ENCODE data around the gene PDCD6IP.
"Not testable (repeated sequence)": the region's sequence is repeated elsewhere in the genome, so short reads cannot be mapped to it uniquely, and the experiment has no call there.

The PDCD6IP gene

DNA sequence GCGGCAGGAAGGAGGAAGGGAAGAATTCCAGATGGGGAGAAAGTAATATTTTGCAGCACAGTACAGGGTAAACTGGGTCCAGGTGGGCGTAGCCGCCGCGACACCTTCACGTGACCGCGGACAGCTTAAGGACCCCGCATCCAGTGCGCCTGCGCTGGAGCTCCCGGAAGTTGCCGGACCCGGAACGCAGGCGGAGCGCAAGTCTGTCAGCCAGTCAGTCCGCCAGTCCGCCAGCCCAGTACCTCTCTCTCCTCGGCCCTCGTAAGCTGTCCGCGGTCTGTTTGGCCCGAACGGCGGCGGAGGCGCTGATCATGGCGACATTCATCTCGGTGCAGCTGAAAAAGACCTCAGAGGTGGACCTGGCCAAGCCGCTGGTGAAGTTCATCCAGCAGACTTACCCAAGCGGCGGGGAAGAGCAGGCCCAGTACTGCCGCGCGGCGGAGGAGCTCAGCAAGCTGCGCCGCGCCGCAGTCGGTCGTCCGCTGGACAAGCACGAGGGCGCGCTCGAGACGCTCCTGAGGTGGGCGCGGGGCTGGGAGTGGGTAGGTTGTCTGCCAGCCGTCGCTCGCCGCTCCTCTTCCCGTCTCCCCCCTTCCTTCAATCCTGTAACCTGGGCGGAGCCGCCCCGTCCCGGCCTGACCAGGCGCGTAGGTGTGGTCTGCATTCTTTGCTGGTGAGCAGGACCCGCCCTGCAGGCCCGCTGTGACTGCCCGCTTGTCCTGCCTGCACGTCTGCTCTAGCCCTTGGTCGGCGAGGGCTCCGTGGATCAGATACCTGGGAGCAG lies at the start of gene PDCD6IP:
TSS of gene PDCD6IP (plus strand) at position 213 of the 784 bp plus-strand sequence. CDS start at position 312, 99 bp downstream.
- ChIA-PET CTCF (interaction anchor here (0.7 to 6.2 kb wide), 7 partner anchors 10 to 162 kb away, joined by 3 to 53 read pairs (median 3); no protein-coding TSS in a partner anchor), POLR2A (interaction anchor here (0.6 to 1.3 kb wide), 8 partner anchors 8 to 689 kb away, joined by 3 to 5 read pairs (median 4); no protein-coding TSS in a partner anchor)
- TF ChIP-seq, protein P1, sequence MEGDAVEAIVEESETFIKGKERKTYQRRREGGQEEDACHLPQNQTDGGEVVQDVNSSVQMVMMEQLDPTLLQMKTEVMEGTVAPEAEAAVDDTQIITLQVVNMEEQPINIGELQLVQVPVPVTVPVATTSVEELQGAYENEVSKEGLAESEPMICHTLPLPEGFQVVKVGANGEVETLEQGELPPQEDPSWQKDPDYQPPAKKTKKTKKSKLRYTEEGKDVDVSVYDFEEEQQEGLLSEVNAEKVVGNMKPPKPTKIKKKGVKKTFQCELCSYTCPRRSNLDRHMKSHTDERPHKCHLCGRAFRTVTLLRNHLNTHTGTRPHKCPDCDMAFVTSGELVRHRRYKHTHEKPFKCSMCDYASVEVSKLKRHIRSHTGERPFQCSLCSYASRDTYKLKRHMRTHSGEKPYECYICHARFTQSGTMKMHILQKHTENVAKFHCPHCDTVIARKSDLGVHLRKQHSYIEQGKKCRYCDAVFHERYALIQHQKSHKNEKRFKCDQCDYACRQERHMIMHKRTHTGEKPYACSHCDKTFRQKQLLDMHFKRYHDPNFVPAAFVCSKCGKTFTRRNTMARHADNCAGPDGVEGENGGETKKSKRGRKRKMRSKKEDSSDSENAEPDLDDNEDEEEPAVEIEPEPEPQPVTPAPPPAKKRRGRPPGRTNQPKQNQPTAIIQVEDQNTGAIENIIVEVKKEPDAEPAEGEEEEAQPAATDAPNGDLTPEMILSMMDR (IDR thresholded peaks at IDR 0.05; ENCODE audit: insufficient read depth, low read length, missing control alignments) = peak; percentile 18
- peak; percentile 60 for DNase-seq (ENCODE audit: low read depth, low spot score)
- H3K4me3 ChIP-seq (ENCODE audit: low read depth, low read length) = peak within 1 kb of the TSS; percentile 93

DNA sequence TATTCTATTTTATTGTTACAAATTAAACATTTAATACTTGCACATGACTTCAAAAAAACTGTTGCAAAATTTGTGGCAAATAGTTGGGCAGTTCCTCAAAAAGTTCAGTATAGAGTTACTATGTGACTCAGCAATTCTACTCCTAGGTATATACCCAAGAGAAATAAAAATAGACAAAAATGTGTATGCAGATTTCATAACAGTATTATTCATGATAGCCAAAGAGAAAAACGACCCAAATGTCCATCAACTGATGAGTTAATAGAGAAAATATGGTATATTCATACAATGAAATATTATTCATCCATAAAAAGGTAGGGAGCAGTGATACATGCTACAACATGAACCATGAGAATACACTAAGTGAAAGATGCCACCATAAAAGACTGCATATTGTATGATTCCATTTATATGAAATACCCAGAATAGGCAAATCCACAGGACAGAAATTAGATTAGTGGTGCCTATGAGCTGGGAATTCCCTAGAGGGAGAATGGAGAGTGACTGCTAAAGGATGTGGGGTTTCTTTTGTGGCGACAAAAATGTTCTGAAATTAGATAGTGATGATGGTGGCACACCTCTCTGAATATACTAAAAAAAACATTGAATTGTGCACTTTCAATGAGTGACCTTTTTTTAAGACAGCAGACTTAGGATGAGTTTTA lies 48.8 kb upstream of the PDCD6IP start:
- POLR2A ChIA-PET = no interaction called here
- TF ChIP-seq, protein P1 (IDR thresholded peaks at IDR 0.05; ENCODE audit: insufficient read depth, low read length, missing control alignments) = no peak
- CTCF ChIA-PET = interaction anchor here (4.2 kb wide), 1 partner anchor 26 kb away, joined by 22 read pairs; no protein-coding TSS in a partner anchor
- no peak for DNase-seq (ENCODE audit: low read depth, low spot score)
- H3K4me3 ChIP-seq (ENCODE audit: low read depth, low read length) = no peak overlapping the region

- no peak overlapping the region for H3K4me3 ChIP-seq (ENCODE audit: low read depth, low read length)
- TF ChIP-seq, protein P1 (IDR thresholded peaks at IDR 0.05; ENCODE audit: insufficient read depth, low read length, missing control alignments) = no peak
- POLR2A ChIA-PET = no interaction called here
- CTCF ChIA-PET = no interaction called here
- no peak for DNase-seq (ENCODE audit: low read depth, low spot score)
These were observed 48.2 kb upstream of the PDCD6IP start for GRCh38 chr3:33750211-33750548.

GRCh38 chr3:33751336-33751735 lies 47.1 kb upstream of the PDCD6IP start:
- TF ChIP-seq, protein P1 (IDR thresholded peaks at IDR 0.05; ENCODE audit: insufficient read depth, low read length, missing control alignments) = no peak
- ChIA-PET CTCF (interaction anchor here (1.3 to 1.5 kb wide), 3 partner anchors 25 to 36 kb away, joined by 4 read pairs; no protein-coding TSS in a partner anchor), POLR2A (no interaction called here)
- H3K4me3 ChIP-seq (ENCODE audit: low read depth, low read length) = no peak overlapping the region
- no peak for DNase-seq (ENCODE audit: low read depth, low spot score)

DNA sequence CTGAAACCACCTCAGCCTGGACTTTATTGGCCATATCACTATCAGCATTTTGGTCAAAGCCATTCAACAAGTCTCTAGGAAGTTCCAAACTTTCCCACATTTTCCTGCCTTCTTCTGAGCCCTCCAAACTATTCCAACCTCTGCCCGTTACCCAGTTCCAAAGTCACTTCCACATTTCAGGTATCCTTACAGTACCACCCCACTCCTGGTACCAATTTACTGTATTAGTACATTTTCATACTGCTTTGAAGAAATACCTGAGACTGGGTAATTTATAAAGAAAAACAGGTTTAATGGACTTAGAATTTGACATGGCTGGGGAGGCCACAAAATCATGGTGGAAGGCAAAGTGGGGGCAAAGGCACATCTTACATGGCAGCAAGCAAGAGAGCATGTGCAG lies 44.0 kb upstream of the PDCD6IP start:
- H3K4me3 ChIP-seq (ENCODE audit: low read depth, low read length); POLR2A ChIA-PET; CTCF ChIA-PET; DNase-seq (ENCODE audit: low read depth, low spot score): not testable (repeated sequence)

DNA sequence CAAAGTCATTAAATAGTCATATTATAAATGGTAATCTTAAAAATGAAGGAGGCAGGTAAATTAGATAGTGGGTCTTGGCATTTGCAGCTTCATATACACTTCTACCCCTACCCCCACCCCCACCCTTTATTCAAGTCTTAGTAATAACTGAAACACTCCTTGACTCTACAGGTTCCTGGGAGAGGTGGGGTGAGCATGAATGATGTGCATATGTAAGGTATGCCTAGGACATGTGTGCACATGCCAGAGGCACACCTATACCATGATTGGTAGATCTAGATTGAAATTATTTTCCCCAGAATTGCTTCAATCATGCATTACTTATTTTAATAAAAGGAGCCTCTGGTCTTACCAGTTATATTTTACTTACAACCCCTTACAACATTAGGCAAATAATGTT lies 40.1 kb upstream of the PDCD6IP start:
- CTCF ChIA-PET = no interaction called here
- TF ChIP-seq, protein P1 (IDR thresholded peaks at IDR 0.05; ENCODE audit: insufficient read depth, low read length, missing control alignments) = no peak

More for the DNA sequence above, 40.1 kb upstream of the PDCD6IP start:
- no peak for DNase-seq (ENCODE audit: low read depth, low spot score)
- H3K4me3 ChIP-seq (ENCODE audit: low read depth, low read length) = no peak overlapping the region
- POLR2A ChIA-PET = no interaction called here

Measured in AG04449 (cell line).